Kidney capillary endothelial cell (primary cell): Measurements from ENCODE around the gene GPRIN1.

Source experiments
- DNase-seq: peaks from one replicate; pipeline ENCODE4 v3.0.0-alpha.2; 2018; ENCODE audit warnings: low spot score

GPRIN1 gene

GRCh38 chr5:176643491-176644219 is 33.7 kb upstream of the GPRIN1 start:
- DNase-seq = no peak

- no peak for DNase-seq
Measured at GRCh38 chr5:176642675-176643490, 32.9 kb upstream of the GPRIN1 start.

- DNase-seq = no peak
Measured at GRCh38 chr5:176640616-176641015, 30.7 kb upstream of the GPRIN1 start.

GRCh38 chr5:176639981-176640380 is 30.0 kb upstream of the GPRIN1 start:
- DNase-seq = no peak

GRCh38 chr5:176639208-176639607 is 29.3 kb upstream of the GPRIN1 start:
- DNase-seq = no peak

- DNase-seq = no peak
Measured at GRCh38 chr5:176638437-176638836, 28.5 kb upstream of the GPRIN1 start.

- no peak for DNase-seq
Measured at GRCh38 chr5:176637556-176637955, 27.6 kb upstream of the GPRIN1 start.

- DNase-seq = no peak
Measured at GRCh38 chr5:176636426-176636825, 26.5 kb upstream of the GPRIN1 start.

- DNase-seq = no peak
Measured at GRCh38 chr5:176633598-176633997, 23.6 kb upstream of the GPRIN1 start.

GRCh38 chr5:176632745-176633144 is 22.8 kb upstream of the GPRIN1 start:
- no peak for DNase-seq

GRCh38 chr5:176631383-176632200 is 21.6 kb upstream of the GPRIN1 start:
- no peak for DNase-seq

- no peak for DNase-seq
Measured at GRCh38 chr5:176630681-176631222, 20.8 kb upstream of the GPRIN1 start.

GRCh38 chr5:176629853-176630680 is 20.1 kb upstream of the GPRIN1 start, which contains the start of the genes EIF4E1B and SNCB:
Gene EIF4E1B, plus strand, starts transcription at chr5:176630675. Its CDS starts 12,113 bp downstream, at chr5:176642788.
Gene SNCB, minus strand, starts transcription at chr5:176630534. Its CDS starts 880 bp downstream, at chr5:176629654.
- DNase-seq = no peak

- DNase-seq = no peak
Measured at GRCh38 chr5:176629317-176629852, 19.4 kb upstream of the GPRIN1 start.

- DNase-seq = no peak
Measured at GRCh38 chr5:176628406-176629228, 18.7 kb upstream of the GPRIN1 start.

- no peak for DNase-seq
Measured at GRCh38 chr5:176627582-176627981, 17.6 kb upstream of the GPRIN1 start.

GRCh38 chr5:176626876-176627236 is 16.9 kb upstream of the GPRIN1 start:
- DNase-seq = no peak

GRCh38 chr5:176625966-176626875 is 16.3 kb upstream of the GPRIN1 start:
- DNase-seq = no peak

GRCh38 chr5:176625512-176625911 is 15.6 kb upstream of the GPRIN1 start:
- no peak for DNase-seq
